DMS53 (cell line): Measurements from ENCODE around the gene DICER1.

Experiments used
- DNase-seq: peaks from one replicate; lab custom pipeline; 2025; lab: John Stamatoyannopoulos, UW

DICER1 gene

DNA sequence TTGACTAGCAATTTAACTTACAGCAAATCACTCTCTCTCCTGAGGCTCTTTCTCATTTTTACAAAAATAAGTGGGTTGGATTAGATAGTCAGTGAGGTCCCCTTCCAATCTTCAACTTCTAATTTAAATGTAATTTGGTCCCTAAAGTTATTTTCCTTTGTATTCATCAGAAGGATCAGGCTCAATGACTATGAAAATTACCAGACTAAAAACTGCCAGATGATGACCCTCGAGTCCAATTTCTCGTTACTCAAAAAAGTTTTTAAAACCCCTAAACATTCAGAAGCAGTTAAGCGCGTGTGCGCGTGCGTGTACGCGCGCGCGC lies 34.7 kb downstream of the DICER1 start:
- no peak for DNase-seq

- no peak for DNase-seq
Measured at GRCh38 chr14:95121911-95122620, 35.3 kb downstream of the DICER1 start.

DNA sequence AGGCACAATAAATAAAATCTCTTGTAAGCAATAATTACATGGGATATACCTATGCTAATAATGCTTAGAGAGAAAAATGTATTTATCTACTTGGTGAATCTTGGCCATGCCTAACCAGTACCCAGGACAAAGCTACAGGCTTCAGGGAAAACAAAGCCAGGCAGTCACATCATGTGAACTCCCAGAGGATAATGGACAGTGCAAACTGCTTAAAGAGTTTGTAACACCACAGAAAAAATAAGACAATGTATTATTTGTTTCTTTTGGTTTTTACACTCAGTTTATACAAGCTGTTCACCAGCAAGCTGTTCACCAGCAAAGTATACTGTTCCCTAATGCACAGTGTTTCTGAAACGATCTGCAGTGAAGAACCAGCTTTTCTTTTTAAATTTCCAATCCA lies 38.0 kb downstream of the DICER1 start:
- DNase-seq = no peak

- no peak for DNase-seq
Measured at GRCh38 chr14:95117937-95118721, 39.2 kb downstream of the DICER1 start.

DNA sequence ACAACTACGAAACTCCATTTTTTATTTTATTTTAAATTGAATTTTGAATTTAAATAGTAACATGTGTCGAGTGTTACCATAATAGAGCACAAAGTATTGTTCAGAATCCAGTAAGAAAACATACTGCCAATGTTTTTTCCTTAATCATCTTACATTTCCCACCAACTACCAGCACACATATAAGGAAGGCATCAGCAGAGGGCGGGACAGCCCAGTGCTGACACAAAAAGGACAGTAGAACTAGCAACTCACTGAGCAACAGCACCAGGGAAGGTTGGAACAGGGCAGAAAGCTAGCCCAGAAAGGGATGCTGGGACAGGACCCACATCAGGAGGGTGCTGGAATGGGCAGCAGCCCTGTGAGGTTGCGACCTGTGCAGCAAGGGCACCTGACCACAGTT lies 43.9 kb downstream of the DICER1 start:
- no peak for DNase-seq

DNA sequence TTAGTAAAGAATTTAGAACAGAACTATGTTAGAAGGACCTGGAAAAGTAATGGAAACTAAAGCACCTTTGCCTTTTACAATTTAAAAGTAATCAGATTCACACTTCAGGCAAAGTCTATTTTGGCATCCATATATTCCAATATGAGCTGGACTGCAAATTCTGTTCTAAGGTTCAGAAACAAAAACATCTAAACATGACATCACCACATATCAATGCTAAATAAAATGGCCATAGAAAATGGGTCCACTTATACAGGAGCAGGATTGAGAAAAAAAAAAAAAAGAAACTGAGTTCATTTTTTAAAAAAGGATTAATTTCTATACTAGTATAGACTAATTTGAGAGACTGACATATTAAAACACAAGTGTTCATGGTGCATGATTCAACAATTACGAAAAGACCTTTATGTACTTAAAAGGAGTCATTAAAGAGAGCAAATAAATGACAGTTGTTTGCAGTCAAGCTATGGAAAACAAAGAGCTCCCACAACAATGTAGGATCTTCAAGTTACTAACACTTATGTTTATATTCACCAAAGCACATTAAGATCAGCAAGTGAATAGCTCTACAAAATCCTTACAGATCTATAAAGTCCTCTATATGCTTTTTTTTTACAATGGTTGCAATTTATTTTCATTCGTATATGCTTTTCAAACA lies 45.7 kb downstream of the DICER1 start:
- DNase-seq = peak; percentile 18

DNA sequence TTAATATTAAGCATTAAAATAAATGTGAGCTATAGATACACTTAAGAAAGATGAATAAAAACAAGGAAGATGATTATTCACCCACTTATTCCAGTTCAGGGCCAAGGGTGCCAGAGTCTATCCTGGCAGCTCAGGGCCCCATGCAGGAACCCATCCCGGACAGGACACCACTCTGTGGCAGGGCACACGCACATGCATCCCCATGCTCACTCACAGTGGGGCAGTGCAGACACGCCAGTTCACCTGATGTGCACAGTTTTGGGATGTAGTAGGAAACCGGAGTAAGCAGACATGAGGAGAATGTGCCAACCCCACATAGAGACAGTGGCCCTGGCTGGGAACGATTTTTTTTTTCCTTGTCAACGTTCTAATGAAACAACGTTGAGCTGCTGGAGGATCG lies 47.2 kb downstream of the DICER1 start:
- DNase-seq = no peak

DNA sequence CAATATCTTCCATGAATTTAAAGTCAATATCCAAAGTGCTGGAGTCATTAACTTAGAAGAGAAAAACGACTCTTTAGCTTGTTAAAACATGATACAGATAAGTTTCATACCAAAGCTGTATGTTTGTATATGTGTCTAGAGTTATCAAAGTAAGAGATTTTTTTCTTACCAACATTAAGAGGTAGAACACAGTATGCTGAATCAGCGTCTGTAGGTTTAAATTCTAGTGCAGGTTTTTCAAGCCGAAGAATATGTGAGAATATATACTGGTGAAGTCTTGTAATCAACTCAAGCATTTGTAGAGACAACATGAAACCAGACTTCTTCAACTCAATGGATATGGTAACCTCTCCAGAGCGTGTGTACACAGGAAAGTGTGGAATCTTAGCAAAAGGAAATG lies 49.6 kb downstream of the DICER1 start:
- DNase-seq = no peak

GRCh38 chr14:95106971-95107370 lies 50.4 kb downstream of the DICER1 start:
- no peak for DNase-seq

DNA sequence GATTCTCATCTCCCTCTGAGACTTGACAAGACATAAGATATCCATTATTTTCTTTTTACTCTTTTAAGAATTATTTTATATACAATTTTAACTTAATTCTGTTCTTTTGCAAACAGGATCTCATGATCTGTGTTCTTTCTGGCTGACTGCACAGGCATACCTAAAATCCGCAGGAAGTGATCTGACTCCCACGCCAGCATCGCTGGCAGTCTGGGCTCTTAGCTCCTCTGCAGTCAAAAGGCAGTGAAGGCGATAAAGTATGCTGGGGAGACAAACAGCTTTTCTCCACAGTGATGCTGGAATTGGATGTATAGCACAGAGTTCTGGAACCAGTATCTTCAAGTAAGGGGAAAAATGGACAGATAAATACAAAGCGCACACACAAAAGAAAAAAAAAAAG lies 52.4 kb downstream of the DICER1 start:
- no peak for DNase-seq

- no peak for DNase-seq
Measured at GRCh38 chr14:95102680-95103044, 54.7 kb downstream of the DICER1 start.

GRCh38 chr14:95101736-95102679 lies 55.3 kb downstream of the DICER1 start:
- DNase-seq = no peak

- peak; percentile 46 for DNase-seq
Measured at GRCh38 chr14:95098984-95099599, 58.2 kb downstream of the DICER1 start.

DNA sequence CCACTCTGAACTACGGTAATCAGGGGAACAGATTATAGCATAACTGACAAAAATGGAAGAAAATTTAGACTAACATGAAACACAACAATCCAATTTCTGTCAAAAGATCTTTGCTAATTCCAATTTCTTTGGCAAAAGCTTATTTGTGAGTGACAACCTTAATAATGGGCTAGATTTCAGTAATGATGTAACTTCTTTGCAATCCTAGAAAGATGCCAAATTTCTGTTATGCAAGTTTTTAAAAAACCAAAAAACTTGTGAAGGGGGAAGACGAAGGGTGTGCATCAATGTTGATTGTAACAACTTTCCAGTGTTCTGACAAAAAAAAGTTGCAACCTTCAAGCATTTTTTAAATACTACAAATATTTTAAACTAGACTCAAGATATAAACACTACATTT lies 59.9 kb downstream of the DICER1 start:
- DNase-seq = no peak

- no peak for DNase-seq
Measured at GRCh38 chr14:95096476-95096875, 60.9 kb downstream of the DICER1 start.

DNA sequence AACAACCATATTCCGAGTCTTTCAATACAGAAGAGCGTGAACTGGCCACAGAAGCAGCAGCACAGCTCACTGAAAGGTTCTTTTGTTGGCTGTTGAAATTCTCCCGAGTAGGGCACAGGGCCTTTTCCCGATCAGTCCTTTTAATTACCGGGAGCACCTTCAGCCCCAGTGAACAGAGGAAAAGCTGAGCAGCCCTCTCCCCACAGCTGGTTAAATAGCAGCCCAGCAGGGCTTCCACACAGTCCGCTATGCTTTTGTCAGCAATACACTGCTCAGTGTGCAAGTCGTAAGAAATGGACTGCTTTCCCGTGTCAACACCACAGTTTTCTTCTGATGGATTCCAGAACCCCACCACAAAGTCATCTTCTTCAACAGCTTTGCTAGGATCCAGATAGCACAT lies 61.3 kb downstream of the DICER1 start:
- no peak for DNase-seq

DNA sequence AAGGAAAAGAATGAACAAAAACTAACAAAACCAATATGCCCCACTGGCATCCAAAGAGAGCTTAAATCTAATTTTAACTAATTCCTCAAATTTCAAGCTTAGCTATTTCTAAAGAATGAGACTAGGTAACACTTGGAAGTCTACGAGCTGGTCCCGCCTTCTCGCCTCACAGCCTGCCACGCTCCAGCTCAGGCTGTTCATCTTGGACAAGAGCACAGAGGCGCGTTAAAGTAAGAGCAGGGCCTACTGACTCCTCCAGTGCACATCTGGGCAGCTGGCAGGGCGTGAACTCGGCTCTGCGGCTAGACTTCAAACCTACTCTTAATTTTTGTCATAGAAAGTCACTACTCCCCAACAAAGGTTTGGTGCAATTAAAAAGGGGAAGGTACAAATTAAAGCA lies 64.6 kb downstream of the DICER1 start:
- no peak for DNase-seq

GRCh38 chr14:95091581-95091980 lies 65.7 kb downstream of the DICER1 start:
- DNase-seq = no peak

GRCh38 chr14:95088665-95089064 lies 68.7 kb downstream of the DICER1 start:
- no peak for DNase-seq

DNA sequence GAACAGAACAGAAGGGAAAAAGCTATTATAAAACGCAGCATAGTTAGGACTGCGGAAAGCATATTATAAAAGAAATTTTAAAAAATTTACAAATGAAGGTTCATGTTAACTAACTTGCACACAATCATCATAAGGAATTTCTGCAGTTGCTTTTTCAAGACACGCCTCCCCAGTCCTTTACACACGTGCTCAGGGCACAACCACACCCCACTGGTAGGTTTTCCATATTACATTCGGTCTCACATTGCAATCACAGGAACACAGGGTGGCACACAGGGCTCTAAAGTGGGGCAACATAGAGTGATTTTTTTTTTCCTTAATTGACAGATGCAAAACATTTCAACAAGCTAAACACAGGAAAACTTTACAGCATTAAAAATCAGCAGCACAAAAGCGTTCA lies 69.7 kb downstream of the DICER1 start:
- DNase-seq = no peak

DNA sequence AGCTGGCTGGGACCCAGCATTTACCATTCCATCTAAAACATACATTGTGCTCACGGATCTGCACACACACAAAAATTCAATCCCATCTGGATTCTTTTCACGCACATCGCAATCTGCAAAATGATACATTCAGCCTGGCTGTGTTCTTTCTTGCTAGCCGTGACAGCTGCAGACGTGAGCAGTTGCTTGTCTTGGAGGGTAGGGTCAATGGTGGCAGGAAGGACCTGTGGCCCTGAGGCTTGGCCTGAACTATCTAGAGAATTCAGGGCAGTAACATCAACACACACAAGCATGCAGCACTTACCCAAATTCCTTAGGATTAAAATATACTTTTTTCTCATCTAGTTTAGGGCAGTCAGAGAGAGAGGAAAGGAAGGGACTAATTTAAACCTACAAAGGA lies 72.0 kb downstream of the DICER1 start:
- DNase-seq = no peak

DNA sequence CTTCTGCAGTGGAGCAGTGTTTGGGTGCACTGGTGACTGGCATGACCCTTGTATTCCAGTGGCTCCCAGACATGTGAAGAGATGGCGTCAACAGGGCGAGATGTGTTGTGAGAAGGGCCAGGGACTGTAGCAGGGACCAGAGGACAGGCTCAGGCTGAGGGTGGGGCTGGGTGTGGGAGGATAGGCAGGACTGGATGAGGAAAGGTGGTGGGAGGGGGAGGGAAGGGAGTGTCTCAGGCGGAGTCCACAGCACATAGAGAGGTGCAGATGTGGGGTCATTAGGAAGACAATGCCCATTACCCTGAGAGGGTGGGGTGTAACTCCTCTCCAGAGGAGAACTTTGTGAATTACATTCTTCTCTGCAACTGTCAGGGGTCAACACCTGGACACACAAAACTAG lies 78.5 kb downstream of the DICER1 start:
- no peak for DNase-seq
